GM21526 (cell line): ENCODE results near the gene HES7.

Experiments used
- ATAC-seq: cut with Tn5 transposase; IDR thresholded peaks from one replicate; pipeline ENCODE4 v1.9.1; 2021; ENCODE audit warnings: moderate library complexity; ENCODE audit not compliant: unreplicated experiment, low FRiP score

HES7 gene

DNA sequence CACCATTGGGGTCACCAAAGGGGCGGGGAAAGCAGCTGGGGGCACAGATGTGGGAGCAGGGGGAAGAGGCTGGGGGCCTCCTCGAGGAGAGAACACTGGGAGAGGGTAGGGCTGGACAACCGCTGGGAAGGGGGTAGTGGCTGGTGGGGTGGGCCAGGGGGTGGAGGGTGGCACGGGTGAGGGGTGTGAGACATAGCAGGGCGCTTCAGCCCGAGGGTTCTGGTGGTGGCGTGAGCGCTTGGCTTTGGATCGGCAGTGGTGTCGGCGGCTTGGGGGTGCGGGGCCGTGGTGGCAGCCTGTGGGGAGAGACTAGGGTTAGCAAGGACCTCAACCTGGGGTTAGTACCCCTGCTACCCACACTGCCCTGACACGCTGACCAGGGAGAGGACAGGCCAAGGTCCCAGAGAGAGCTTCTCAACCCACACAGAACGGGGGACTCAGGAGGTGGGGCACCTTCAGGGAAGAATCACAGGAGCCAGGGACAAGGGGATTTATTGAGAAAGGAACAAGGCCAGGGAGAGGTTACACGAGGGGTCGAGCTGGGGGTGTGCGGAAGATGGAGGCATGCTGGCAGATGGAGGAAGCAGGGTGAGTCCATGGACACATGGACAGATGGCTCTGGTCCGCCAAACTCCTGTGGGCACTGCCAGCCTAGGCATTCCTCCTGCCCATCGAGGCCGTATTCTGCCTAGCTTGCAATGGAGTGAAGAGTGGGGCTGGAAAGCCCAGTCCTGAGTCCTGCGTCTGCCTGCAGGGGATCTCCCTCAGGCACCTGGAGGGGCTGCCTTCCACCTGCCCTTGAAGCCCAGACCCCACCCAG, 19.9 kb upstream of the HES7 start:
- ATAC-seq: no peak

DNA sequence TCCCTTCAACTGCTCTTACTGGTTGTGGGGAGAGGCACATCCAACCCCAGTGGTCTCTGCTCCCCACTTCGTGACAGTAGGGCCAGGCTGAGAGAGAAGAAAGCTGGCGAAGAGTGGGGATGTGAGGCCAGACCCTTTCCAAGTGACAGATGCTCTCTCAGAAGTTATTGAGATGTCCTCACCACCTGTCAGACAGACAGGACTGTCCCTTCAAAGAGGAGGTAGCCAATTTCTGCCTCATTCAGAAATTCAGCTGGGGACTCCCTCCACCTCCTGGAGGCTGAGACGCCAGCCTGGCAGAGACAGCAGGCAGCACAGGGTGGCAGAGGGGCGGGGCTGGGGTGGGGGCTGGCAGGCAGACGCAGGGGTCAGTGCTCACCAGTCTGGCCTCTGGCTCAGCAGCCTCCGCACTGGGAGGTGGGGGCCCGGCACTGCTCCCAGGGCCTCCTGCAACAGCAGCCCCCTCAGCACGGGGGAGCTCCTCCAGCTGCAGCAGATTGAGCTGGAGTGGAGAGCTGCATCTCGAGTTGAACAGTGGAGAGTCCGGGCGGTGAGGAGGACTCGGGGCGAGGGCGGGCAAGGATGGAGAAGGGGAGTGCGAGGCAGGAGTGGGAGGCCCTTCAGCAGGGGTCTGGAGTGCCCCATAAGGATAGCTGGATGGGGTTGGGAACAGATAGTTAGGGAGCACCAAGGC, 19.1 kb upstream of the HES7 start:
- ATAC-seq: no peak

DNA sequence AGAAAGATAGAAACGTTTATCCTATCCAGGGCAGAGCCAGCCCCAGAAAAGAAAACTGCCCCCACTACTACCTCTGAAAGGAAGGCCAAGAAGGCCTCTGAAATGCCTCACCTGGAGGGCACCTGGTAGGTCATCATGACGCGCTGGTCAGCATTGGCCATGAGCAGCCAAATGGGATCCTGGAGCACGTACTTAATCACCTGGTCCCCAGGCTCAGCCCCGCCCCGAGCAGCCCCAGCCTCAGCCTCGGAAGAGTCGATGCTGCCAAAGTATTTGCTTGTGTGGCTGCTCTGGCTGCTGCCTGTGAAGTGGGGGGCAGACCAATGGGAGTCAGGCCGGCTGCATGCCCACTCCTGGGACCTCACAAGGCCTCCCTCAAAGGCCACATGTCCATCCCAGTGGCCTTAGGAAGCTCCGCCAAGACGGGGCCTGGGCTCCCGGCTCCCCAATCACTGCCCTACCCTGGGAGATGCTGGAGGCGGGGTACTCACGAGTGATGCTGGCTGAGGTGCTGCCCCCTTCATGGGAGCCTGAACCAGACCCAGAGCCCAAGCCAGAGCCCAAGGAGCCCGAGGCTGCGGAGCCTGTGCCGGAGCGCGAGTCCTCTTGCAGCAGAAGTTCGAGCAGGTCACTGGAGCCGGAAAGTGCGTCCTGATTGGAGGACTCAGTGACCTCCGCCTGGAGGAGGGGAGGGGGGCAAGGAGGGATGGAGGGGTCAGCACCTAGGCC, 18.4 kb upstream of the HES7 start:
- ATAC-seq: no peak

DNA sequence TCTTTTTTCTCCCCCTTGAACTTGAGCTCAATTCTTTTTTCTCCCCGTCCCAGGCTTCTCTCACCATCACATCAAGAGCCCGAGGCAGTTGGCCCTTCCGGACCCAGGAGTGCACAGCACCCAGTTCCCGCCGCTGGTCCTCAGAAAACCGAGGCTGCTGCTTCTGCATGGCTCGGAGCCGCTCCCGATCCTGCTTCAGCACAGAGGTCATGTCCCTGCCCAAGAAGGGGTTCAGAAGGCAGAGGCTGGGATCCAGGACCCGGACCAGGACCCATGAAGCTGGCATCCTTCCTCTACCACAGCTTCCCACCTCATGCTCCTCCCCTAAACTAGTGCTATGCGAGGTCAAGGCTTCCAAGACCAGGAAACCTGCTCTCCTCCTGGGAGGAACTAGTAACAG, 17.8 kb upstream of the HES7 start:
- ATAC-seq: no peak

DNA sequence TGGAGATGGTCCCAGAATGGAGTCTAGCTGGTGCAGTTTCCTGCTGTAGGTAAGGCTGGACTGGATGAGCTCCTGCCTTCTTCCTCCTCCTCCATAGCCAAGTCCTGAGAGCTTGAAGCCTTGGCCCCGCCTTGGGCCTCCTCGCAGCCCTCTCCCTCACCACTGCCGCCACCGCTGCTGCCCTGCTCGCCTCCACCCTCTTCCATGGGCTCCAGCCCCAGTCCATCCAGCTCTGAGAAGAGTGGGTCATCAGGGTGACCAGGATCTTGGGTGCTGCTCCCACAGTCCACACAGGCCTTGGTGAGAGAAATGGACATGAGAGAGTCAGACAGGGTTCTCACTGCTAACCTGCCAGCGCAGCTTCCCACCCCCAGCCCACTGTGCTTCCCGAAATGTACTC, 17.1 kb upstream of the HES7 start:
- ATAC-seq: no peak

DNA sequence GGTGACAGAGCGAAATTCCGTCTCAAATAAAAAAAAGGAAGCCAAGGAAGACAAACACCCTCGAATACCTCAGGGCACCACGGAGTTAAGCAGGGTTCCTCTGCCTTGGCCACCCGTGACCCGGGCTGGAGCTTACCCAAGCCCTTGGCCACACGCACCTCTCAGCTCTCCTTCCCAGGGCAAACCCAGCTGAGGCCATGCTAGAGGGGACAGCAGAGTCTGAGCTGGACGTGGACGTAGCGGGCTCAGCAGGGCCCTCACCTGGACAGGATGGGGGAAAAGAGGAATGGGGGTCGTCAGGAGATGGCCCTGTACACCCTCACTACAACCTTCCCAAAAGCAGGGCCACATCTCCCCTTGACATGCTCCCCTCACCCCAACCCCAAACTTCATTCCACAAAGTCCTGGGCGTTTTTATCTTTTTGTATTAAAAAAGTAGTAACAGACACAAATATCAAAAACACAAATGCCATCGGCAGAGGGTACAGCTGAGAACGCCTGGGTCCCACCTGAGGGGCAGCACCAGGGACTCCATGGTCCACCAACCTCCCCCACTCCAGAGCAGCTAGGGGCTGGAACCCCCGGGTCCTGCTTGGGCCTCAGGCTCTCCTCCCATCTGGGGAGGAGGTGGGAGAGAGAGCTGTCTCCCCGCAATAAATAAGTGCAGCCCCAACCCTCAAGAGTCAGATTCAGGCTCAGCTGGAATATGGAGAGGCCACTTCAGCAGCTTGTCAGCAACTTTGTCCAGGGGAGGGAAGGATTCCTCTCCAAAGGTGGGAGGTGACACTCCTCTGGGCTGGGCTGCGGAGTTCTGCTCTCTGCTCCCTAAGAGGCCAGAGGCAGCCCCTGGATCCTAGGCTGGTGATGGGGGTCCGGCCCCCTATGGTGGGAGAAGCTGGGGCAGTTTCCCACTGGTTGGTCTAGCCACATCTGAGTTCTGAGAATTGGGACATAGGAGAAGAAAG, 16.4 kb upstream of the HES7 start:
- no peak for ATAC-seq

DNA sequence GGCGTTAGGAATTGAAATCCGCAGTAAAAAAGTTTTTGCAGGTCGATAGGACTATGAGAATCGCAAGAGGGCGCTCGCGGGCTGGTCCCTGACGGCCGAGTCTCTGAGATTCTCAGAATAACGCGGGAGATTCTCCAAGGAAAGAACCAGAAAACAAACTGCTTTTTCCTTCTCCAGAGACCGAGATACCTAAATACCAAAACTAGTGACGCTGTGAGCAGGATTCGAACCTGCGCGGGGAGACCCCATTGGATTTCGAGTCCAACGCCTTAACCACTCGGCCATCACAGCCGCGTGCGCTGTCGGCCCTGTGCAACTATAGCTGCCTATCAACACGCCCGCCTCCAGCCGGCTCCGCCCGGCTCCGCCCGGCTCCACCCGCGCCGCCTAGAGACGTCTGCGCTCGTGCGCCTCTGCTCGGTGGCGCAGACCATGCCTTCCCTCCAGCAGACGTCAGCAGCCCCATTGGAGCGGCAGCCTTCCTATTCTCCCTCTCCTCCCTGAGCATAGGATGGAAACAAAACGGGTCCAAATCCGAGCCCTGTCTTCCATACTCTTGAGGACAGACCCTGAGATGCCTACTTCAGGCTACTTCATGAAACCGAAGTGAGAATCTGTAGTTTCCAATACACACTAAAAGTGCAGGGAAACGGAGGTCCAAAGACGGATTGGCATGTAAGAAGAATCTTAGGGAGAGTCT, 14.9 kb upstream of the HES7 start:
- ATAC-seq: peak; percentile 71

DNA sequence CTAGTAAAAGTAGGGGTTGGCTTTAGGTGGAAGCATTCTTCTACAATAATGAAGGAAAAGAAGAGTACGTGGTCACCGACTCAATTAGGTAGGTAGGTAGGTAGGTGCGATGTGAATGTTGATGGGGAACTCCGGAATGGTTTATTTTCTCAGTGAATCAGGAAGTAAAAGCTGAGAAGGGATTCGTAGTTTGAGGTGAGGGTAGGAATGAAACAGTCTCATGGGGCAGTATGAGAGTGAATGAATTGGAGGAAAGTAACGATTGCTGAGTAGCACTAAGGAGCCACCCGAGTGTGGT, 14.4 kb upstream of the HES7 start:
- ATAC-seq: no peak

DNA sequence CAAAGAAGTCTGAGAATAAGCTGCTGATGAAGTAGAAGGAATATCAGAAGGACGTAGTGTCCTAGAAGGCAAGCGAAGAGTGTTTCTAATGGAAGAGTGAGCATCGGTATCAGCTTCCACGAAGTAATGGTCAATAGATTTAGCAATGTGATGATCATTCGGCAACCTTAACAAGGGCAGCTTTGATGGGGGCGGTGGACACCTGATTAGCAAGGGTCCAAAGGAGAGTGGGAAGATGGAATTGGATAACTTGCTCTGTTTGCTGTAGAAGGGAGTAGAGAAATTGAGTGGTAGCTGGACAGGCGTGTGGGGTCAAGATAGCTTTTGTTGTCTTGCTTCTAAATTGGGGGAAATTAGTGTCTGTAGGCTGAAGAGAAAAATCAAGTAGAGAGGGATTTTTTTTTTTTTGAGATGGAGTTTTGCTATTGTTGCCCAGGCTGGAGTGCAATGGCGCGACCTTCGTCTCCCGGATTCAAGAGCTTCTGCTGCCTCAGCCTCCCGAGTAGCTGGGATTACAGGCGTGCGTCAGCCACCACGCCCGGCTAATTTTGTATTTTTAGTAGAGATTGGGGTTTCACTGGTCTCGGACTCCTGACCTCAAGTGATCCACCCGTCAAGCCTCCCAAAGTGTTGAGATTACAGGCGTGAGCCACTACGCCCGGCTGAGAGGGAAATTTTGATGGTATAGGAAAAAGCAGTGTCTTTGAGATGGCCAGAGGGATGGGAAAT, 13.9 kb upstream of the HES7 start:
- no peak for ATAC-seq

DNA sequence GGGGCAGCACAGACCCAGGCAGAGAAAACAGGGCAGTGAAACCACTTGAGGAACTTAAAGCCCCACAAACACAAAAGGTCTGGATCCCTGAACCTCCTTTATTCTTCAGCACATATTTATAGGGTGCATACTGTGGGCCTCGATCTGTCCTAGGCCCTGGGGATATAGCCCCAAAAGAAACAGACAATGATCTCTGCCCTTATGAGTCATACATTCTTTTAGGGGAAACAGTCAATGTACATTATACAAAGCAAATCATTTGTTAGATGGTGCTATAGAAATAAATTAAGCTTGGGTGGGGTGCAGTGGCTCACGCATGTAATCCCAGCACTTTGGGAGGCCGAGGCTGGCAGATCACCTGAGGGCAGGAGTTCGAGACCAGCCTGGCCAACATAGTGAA, 10.0 kb upstream of the HES7 start:
- ATAC-seq: no peak

DNA sequence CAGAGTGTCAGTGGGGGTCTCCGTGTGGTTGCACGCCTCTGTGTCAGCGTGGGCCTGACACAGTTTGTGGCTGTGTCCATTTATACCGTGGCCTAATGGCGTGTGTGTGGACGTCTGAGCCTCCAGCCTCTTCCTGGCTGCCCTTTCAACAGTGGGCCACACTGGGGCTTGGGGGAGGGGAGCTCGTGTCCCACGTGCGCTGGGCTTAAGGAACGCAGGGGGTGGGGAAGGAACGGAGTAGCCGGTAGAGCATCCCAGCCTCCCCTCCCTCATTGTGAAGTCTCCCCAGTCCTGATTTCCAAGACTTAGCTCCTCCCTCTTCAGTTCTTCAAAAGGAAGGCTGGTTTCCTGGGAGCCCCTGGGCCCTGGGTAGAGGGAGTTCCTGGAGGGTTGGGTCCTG, 9.5 kb upstream of the HES7 start:
- no peak for ATAC-seq

DNA sequence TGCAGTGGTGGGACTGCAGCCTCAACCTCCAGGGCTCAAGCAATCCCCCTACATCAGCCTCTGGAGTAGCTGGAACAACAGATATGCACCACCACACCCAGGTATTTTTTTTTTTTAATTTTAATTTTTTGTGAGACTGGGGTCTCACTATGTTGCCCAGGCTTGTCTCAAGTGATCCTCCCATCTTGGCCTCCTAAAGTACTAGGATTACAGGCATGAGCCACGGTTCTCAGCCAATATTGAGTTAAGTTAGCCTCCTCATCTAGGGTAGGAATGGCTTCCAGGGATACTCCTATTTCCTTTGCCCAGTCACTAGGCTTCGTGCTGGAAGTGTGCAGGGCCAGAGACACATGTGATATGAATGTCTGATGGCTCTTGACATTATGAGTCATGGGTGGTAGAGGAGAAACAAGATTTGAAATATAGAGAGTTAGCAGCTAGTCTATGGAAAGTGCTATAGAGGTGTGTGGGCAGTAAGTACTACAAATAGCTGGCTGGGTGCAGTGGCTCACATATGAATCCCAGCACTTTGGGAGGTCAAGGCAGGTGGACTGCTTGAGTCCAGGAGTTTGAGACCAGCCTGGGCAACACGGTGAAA, 8.0 kb upstream of the HES7 start:
- no peak for ATAC-seq

DNA sequence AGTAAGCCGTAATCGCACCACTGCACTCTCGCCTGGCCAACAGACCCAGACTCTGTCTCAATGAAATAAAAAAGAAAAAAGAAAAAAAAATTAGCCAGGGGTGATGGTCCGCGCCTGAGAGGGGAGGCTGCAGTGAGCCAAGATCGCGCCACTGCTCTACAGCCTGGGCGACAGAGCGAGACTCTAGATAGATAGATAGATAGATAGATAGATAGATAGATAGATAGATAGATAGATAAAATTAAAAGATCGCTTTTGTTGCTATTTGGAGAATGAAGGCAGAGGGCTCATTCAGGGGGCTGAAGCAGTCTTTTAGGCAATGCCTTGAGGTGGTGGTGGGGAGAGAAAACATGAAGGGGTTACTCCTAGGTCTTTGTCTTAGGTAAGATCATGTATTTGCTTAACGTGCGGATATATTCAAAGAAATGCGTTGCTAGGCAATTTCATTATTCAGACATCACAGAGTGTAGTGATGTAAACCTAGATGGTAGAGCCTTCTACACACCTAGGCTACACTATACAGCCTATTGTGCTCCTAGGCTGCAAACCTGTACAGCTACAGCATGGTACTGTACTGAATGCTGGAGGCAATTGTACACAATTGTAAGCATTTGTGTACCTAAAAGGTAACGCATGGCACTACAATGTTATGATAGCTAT, 4.3 kb upstream of the HES7 start:
- no peak for ATAC-seq

DNA sequence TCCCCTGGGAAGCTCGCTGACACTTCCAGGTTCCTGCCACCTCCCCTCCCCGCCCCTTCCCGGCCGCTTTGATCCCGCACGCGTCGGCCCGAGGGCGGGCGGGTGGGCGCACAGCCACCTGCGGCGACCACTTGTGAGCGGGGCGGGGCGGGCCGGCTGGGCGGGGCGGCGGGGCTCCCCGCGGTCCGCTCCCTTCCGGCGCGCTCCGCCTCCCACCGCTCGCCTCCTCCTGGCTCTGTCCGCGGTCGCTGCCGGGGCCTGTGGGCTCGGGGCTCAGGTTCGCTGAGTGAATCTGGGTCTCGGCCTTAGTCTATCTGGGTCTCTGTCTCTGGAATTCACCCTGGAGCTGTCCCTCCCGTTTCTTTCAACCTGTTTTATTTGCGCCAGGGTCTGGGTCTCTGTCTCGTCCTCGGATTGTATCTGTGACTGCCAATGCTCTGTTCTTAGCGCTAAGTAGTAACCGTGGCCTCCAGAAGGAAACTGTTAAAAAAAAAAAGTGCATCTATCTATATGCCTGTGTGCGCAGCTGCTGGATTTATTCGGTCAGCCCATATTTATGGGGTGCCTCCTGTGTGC, 2.7 kb upstream of the HES7 start:
- ATAC-seq: no peak

DNA sequence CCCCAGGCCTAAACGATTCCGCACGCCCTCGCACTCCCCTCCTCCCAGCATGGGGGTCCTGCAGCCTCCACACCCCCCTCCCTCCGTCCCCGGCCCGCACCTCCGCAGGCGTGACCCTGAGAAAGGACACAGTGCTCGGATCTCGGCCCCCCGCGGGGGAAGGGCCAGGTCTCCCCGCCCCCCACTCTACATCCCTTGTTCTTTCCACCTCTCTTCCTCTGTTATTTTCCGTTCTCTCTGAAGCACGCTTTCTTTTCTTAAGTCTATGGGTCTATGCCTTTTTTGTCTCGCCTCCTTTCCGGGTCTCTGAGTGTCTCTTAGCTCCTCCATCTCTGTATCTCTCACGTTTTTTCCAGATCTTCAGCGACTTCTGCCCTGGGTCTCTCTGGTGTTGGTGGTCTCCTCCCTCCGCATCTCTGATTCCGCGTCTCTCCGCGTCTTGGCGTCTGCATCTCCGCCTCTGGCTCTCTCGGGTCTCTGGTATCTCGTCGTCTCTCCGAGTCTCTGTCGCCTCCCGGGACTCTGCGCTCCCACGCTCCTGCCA, 2.1 kb upstream of the HES7 start:
- ATAC-seq: no peak

DNA sequence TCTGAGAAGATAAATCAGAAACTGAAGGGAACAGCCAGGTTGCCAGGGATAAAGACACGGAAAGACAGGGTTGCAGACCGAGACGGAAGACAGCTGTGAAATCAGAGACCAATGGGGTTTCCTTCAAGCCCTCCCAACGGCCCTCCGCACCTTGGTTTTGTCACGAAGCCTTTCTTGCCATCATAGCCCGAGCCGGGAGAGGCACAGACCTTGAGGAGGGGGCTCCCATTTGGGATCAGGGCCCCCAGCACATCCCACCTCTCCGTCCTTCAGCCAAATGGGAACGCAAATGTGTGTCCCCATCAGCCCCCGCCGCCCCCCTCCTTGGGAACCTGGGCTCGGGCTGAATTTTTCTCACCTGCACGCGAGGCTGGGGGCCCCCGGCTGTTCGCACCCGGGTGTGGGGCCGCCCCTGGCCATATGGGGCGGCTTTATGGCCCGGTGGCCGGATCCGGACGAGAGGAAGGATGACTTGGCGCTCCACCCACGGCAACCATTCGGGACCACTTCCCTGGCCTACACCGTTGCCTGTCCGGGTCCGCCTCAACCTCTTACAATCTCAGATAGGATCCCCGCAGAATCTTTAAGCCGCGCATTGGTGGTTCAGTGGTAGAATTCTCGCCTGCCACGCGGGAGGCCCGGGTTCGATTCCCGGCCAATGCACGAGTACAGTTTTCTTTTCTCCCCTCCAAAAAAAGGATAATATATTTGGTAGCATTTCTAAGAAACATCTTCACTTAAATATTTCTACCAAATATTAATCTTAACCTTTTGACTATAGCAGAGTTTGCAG, 1.4 kb upstream of the HES7 start:
- ATAC-seq: no peak
